Esophagus squamous epithelium (tissue), 4 donors: ENCODE results near the gene FYN.

Experiments
- CTCF ChIP-seq, 6 experiments: fragments of 450-650 bp in 4 of 6; fragments of 200-600 bp in 2 of 6; sonication (generic) in 2 of 6; IDR thresholded peaks; one replicate each; pipeline ENCODE4 v1.5.1; 2016 to 2019; ENCODE audit warnings: antibody characterized with exemption in 6 of 6, mild to moderate bottlenecking in 4 of 6, moderate library complexity in 4 of 6
- POLR2A ChIP-seq, 4 donors: fragments of 450-650 bp; IDR thresholded peaks; one replicate each; pipeline ENCODE4 v1.6.1; 2017; ENCODE audit warnings: antibody characterized with exemption in 4 of 4, mild to moderate bottlenecking in 4 of 4, moderate library complexity in 3 of 4

- TF ChIP-seq CTCF (IDR thresholded peaks at IDR 0.05) (no peak), POLR2A (IDR thresholded peaks at IDR 0.05) (no peak)
Observed at GRCh38 chr6:111674413-111674812, 198.8 kb downstream of the FYN start.
